ENCODE measurements around the gene ABCA4.

Gene ABCA4

DNA sequence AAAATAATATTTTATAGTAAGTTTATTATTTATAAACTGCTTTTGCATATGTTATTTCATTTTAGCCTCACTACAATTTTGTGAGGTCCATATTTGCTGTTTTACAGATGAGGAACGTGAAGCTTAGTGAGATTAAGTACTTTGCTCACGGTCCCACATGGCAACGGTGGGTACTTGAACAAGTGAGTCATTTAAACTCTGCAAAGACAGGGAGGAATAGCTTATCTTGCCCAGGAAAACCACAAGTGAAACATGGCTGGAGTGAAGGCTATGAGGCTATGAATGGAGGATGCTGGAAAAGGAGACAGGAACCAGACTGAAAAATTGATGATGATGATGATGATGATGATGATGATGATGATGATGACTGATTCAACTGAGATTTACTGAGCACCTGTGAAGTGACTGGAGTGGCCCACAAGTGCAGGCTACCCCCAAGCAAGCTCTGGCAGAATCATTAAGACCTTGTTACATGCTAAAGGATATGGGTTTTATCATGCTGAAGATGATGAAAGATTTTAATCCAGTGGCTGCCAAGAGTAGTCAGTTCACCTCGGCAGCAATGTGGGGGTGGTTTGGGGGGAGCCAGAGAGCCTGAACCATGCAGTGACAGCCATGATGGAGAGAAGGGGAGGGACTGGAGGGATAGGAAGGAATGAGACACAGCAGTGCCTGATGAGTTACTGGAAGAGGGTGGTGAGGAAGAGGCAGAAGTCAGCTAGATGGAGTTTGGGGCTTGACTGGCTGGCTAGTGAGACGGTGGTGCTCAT is 1.4 kb upstream of the ABCA4 start:
- FAIRE-seq, result no peak

DNA sequence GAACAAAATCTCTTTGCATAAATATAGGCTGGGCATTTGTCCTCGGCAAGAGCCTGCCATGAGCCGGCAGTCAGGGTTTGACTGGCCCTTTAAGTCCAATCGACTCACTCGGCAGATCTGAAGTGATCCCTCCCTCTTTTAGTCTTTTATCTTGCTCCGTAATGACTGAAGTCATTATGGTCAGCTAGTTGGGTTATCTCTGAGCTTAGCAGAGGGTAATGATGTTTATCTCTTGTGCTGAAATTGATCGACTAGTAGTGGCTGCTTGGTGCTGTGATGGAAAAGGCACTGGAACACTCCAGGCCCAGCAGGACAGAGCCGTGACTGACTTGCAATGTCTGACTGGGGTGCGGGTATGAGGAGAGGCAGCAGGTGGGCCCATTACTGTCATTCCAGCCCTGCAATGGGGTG is 468 bp upstream of the ABCA4 start:
- no peak for FAIRE-seq

DNA sequence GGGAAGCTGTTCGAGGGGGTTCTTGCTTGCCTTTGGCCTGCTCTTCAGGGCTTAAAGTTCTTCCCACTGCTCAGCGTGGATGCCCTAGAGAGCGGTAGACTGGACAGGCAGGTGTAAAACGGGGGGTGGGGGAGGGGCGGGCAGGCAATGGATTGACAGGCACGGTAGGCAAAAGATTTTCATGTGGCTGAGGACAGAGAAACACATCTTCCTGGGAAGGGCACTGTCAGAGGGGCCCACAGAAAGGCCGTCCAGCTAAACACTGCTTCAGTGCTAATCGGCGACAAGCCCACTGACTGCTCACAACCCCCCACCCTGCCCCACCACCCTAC is 412 bp downstream of the ABCA4 start:
- no peak for FAIRE-seq

DNA sequence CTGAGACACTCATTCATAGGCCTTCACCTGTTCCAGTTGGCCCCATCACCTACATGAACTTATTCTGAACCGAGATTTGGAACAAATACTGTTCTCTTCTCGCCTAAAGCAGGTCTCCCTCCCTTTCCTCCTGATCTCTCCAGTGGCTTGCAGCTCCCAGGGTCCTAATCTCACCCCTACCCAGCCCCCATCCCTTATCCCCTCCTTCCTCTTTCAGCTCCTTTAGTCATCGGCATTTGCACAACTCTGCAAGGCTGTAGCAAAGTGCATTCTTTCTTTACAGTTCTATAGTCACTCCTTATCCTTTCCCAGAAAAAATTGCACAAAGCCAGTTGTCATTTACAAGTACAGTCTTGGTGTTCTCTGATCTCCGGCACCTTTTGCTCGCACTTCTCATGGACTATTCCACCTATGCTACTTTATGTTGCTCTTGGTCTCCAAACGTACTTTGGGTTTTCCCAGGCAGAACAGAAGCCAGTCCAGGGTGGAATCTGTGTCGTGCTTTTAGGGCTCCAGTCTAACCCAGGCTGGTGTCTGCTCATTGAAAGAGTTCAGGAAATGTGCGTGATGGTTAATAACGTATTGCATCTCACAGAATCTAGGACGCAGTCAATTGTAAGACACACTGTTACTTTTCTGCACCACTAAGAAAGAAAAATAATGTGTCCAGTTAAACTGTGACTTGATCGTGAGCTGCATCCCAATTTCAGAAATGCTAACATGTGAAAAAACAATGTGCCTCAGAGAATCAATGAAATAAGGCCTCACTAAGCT is 965 bp downstream of the ABCA4 start:
- FAIRE-seq, result no peak

DNA sequence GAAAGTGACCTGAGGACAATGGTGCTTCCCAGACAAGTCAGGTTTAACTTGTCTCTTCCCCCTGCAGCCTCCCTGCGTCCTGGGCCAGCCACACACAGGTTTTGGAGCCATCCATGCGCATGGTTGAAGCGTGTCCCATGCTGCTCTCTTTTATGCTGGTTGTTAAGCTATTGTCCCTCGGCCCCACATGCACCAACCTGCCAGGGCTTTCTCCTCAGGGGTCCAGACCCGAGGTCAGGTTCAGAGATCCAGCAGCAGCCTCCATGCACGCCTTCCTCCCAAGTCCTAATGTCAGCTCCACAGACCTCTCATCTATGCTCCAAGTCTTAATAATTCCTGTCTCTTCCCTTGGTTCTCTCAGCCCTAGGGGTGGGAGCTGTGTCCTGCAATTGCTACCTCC is 1.6 kb downstream of the ABCA4 start:
- no peak for FAIRE-seq

DNA sequence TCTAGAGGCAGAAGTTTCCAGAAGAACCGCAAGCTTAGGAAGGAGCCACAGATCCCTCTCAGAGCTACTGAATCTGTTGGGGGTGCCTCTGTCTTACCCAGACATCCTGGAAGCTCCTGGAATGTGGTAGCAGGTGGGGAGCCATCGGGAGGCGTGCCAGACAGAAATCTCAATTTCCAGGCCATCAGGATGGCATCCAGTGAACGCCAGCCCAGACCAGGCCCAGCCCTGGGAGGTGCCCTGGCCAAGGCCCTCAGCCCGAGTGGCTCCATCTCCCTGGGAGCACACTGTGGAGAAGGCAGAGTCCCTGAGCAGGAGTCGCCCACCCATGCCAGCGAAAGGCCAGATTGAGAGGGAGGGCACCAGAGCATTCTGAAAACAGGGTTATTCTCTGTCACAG is 2.5 kb downstream of the ABCA4 start:
- FAIRE-seq, result no peak

DNA sequence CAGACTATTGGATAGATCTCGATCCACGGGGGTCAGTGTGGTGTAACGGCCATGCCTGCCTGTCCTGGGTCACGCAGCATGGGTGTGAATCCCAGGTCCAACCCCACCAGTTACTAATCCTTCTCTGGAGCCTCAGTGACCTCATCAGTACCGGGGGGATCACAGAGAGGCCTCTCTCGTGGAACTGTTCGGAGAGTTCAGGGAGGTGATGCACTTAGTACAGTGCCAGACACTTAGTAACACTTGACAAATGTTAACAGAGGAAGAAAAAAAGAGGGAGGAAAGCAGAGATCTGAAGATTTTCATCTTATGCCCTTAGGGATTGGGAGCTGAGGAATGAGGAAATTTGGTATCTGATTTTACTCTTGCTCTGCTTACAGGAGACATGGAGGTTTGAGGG is 2.9 kb downstream of the ABCA4 start:
- no peak for FAIRE-seq

DNA sequence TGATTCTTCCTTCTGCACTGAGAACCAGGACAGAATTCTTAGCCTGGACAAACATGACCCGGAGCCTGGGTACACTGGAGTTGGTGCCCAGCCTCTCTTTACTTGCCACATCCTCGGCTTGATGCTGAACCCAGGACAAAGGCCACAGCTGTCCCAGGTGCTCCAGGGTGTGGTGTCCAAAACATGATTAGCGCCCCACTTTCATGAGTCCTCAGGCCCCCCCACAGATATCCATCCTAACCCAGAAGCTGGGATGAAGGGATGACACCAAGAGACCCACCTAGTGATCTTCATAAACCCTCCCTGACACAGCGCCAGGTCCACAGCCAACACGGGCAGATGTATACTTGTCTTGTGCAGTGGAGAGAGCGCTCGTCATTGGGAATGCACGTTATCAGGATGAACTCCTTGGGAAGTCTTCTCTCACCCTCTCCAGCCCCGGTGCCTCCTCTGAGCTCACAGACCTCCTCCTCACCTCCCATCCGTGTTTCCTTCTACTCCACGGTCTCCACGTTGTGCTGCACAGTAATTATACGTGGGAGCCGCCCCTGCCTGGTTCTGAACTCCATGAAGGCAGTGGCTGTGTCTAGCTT is 3.6 kb downstream of the ABCA4 start:
- no peak for FAIRE-seq

DNA sequence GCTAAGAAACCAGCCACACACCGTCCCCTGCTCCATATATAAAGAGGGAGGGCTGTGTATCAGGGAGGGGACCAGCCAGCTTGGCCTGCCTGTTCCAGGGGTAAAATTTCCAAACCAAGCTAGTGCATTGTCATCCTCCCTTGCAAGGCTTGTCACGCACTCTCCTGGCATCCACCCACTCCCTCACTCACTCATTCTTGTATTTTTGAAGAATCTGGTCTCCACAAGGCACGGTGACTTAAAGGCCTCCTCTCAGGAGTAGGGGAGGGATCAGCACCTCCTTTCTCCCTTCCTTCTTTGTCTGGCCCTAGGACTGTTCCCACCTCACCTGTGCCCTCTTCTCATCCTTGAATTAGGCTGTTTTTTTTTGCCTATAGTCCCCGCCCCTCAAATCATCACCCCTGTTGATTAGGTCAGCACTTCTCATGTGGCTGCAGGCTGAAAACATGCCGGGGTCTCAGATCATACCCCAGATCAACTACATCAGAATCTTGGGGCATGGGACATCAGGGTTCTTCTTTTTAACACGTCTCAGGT is 5.0 kb downstream of the ABCA4 start:
- FAIRE-seq, result no peak

DNA sequence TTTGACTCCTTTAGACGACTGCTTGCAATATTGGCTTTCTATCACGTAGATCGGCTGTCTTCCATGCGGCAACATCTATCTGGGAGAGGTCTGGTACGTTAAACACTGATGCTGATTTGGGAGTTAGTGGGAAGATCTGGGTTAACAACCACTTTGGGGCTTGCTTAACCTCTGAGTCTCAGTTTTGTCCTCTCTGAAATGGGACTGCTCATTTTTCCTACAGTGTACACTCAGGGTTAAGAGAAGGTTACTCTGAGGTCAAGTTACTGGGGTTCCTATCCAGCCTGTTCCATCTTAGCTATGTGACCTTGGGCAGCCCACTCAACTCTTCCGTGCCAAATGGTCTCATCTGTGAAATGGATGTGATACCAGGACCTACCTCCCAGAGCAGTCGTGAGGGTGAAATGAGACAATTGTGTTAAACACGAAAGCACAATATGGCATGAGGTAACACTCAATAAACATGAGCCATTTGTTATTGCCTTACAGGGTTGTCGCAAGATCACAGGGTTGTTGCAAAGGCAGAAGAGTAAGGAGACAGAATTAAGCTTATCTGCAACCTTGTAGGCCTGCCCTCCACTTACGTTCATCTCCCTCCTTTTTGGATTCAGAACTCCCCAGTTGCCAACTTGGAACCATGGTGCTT is 5.6 kb downstream of the ABCA4 start:
- no peak for FAIRE-seq

DNA sequence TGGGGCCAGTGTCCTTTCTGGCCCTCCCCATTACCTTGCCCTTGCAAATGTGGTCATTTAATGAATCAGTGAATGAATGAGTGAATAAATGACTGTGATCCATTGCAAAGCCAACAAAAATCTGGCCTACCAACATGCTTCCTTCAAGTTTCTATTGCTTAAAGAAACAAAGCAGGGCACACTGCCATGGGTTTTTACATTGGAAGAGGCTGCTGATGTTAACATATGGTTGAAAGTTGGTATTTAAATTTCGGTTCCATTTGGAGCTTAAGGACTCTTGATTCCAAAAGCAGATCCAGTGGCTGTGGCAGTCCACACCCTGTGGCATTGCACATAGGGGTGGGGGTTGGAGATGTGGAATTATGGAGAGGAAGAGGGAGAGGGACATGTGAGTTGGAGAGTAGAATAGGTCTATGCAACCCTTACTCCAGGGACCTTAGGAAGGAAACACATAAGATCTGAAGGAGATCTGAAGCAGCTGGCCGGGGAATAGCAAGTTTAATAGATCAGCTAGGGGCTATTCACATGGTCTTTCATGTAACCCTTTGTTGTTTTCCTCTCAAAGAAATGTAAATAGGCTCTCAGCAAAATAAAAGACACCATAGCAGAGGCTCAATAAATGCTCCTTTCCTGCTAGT is 7.2 kb downstream of the ABCA4 start:
- no peak for FAIRE-seq

DNA sequence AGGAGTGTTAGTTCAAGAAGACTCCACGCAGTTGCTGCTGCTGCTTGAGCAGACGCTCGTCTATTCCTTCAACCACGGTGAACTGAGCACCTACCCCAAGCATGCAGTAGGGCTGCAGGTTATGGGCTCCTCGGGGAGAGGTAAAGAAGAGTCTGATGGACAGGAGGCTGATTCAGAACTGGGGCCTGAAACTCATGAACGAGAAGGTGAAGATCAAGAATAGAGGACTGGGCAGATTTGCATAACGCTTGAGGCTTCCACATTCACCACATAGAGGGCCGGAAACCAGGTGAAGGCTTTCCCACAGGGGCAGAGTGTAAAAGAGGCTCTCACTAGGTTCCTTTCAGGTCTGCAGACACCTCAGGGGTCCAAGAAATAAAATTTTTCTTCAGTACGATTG is 9.1 kb downstream of the ABCA4 start:
- FAIRE-seq, result no peak

DNA sequence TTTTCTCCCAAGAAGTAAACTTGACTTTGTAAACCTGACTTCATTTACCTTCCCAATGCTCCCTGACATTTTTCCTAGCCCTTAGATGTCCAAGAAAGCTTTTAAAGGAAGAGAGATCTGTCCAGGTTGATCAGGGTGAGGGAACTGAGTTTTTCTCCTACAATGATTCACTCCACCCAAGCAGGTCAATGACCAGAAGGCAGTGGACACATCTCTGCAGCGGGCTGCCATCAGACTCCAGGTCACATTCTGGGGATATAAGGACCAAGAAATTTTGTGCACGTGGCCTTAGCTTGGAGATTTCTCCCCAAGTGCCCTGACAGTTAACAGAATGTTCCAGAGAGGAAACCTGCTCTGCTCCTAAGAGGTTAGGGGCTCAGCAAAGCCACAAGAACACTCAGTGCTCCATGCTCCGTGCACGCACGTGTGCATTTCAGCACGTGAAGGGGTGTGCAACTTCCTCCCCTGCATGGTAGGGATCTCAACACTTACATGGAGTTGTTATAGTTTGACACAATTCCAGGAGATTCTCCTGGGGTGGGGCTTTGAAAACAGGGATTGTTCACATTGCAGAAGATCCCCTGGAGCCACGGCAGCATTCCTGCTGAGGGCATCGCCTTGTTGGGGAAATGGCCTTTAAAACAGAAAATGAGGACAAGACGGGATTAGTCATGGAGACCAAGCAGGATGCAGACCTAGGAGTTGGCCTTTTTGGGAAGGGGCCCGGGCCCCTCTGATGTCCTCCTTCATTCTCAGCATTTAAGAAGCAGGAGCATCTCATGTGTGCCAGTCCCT is 9.8 kb downstream of the ABCA4 start:
- FAIRE-seq, result no peak

DNA sequence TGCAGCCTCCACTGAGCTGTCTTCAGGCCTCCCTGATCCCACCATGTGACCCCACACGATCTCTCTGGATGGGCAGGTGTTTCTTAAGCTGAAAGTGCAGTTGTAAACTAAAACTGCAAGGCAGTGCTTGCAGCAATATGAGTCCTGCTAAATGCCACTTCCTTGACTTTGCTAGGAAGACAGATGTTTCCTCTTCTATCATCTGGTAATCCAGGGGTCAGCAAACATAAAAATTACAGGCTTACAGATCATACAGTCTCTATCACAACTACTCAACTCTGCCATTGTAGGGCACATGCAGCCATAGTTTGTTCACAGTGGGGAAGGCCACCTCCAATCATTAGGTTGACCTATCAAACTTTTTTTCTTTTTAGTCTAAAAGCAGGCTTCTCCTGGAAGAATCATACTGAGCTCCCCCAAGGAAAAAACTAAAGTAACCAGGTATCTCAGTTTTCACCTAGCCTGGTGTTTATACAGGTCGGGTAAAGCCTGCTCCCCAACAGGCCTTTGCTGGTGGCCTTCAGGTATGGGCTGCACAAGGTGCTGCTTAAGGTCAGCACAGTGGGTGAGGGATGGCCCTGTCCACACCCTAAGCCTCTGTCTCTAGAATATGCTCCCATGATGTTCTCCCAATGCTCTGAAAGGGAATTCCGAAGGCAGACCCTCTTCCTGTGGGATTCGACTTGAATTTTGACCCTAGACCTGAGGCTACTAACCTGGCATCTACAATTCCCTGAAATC is 10.8 kb downstream of the ABCA4 start:
- no peak for FAIRE-seq

DNA sequence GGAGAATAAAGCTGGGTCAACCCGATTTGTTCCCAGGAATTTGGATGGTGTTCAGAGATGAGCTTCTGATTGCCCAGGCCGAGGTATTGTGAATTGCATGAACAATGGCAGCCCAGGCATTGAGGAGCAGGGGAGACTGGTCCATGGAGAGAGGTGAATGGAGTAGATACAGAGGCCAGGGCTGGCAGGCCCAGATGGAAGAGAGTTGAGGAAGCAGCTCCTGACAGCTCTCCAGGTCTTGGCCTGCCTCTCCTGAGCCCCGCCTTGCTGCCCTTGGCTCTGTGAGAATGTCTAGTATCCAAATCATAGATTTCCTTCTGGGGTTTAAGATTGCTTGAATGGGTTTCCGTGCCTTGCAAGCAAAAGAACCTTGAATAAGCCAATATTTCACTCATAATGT is 11.5 kb downstream of the ABCA4 start:
- FAIRE-seq, result no peak

DNA sequence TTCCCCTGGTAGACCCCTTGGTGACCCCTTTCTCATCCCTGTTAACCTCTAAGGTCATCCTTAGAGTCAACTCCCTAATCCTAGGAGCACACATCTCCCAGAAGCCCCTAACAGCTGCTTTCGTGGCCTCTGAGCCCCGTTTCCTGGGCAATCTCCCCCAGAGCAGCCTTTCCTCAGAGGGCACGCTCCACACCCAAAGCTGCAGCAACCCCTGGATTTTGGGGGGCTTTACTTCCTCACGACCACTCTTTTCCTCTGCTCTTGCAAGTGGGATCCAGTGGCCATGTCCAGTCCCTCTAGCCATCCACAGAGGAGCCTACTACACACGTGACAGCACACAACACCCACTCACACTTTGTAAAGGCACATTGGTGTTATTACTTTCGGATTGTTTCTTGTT is 13.8 kb downstream of the ABCA4 start:
- FAIRE-seq, result no peak

DNA sequence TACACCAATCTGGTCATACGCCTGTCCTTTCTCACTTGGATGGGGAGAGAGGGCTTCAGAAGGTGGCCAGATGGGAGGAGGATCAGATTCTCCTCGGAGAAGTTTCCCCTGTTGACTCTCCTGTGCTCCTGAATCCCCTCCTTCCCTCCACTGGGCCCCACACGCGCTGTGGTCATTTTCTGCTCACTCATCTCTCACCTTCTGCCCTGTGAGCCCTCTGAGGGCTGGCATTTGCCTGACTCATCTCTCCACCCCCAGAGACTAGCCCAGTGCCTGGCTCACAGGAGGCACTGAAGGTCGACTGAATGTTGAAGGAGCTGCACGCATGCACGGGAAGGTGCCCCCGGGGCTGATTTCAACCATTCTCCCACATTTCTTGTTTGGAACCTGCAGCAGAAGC is 14.2 kb downstream of the ABCA4 start:
- FAIRE-seq, result no peak

DNA sequence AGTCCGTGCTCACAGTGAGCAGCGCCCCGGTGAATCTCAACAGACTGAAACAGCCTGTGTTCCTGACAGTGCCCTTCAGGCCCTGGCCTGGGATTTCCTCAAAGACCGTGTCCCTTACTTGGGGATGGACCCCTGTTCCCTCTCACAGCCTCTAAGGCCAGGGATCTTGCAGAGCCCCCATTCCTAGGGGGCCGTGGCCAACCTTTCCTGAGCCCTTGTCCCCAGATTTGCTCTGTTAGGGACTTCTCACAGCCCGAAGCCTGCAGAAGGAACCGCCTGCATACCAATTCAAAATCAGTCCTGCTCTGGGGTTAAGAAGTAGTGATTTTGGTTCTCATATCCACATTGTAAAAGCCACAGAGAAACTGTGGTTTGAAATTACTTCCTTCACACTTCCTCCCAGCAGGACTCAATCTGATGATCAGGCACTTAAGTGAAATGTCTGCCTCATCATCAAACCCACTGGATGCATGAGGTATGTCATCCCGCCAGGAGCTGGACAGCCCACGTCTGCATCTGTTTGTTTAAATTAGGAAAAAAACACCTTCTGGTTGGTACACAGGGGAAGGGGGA is 14.9 kb downstream of the ABCA4 start:
- no peak for FAIRE-seq

DNA sequence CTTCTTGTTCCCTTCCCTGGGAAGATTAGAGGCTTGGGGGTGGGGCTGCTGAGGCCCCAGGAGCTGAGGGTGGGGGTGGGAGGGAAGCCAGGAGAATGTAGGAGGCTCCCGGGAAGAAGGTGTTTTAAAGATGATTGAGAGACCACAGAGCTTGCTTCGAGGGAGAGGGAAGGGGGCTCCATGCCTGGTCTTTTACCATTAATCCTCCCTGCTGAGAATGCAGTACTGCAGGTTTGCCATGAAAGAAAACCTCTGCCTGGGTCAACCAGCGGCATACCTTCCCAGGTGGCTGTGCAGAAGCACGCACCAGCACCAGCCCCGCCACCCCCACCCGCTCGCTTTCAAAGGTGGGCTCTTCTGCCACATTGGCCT is 15.4 kb downstream of the ABCA4 start:
- FAIRE-seq, result no peak

DNA sequence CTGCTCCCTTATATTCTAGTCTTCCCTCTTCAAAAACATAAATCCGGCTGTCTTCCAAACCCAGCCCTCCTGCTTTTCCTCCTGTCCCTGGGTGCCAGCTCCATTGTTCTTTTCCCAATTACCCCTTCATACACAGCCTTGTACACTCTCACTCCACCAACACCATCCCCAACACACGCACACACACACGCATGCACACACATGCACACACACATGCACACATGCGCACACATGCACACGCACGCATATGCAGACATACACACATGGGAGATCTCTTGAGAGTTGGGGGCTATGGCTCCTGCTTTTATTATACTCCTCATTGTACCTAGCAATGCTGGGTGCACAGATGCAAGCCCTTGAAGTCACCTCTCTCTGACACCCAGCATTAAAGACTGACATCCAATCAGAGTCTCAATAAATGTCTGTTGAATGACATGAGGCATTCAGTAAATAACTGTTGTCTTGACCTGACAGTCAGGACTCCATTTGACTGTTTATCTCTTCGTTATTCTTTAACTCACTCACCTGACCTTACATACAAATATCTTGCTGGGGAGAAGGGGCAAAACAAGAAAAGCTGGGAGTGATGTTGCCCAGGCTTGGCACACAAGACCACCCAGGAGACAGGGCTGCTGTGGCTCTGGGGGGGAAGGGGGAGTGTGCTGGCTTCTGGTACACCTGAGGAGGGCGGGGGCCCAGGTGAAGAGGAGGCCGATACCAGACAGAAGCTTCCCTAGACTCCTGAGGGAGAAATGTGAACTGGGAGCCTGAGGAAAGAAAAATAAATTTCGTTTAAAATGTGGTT is 16.0 kb downstream of the ABCA4 start:
- no peak for FAIRE-seq

All from colon (tissue), 2 donors.